Thymus (tissue), 11 donors: Measurements from ENCODE around the gene VPS13D. TPM values are rescaled to one million over a fixed set of nuclear protein-coding genes. Genes with fewer than 3 reads are reported as not detected.
"Not testable (repeated sequence)": the region's sequence is repeated elsewhere in the genome, so short reads cannot be mapped to it uniquely, and the experiment has no call there.

Experiments used
- DNase-seq, 9 donors: peaks; one replicate each; pipeline ENCODE4 v3.0.0-alpha.2; 2013; ENCODE audit warnings: low spot score in 9 of 9, low read depth in 6 of 9, missing footprints in 1 of 9
- H3K27ac ChIP-seq, 2 donors: one replicate each; pipeline ENCODE4 v1.5.1; 2013; ENCODE audit warnings: control low read depth in 1 of 2, low read depth in 1 of 2, low read length in 1 of 2, mild to moderate bottlenecking in 1 of 2, moderate library complexity in 1 of 2
- H3K27me3 ChIP-seq, 2 donors: one replicate each; pipeline ENCODE4 v1.5.1; 2013; ENCODE audit warnings: low read length in 1 of 2; ENCODE audit not compliant: control insufficient read depth in 2 of 2, insufficient read depth in 1 of 2
- H3K36me3 ChIP-seq, 2 donors: one replicate each; pipeline ENCODE4 v1.5.1; 2013; ENCODE audit warnings: low read length in 1 of 2, mild to moderate bottlenecking in 1 of 2, moderate library complexity in 1 of 2; ENCODE audit not compliant: control insufficient read depth in 2 of 2, insufficient read depth in 2 of 2
- H3K4me1 ChIP-seq, 2 donors: one replicate each; pipeline ENCODE4 v1.5.1; 2013; ENCODE audit warnings: low read length in 2 of 2; ENCODE audit not compliant: control insufficient read depth in 2 of 2, insufficient read depth in 2 of 2
- H3K4me3 ChIP-seq, 2 donors: one replicate each; pipeline ENCODE4 v1.5.1; 2013; ENCODE audit warnings: low read length in 2 of 2, control low read depth in 1 of 2, mild to moderate bottlenecking in 1 of 2
- H3K9me3 ChIP-seq, 2 donors: one replicate each; pipeline ENCODE4 v1.5.1; 2013; ENCODE audit warnings: low read length in 1 of 2, mild to moderate bottlenecking in 1 of 2; ENCODE audit not compliant: control insufficient read depth in 2 of 2, insufficient read depth in 1 of 2
- WGBS: extraction: QIAGEN DNeasy Blood & Tissue Kit; methylation state at CpG from one replicate; pipeline ENCODE4 v1.1.7; 2013; 5-methylcytosine and 5-hydroxymethylcytosine counted together
- polyA plus RNA-seq: library from polyadenylated mRNA; stranded (reverse); fragments of 200-250 nt; gene quantifications from one replicate; pipeline ENCODE4 v1.2.3, GENCODE V29; 2013
- total RNA-seq: library from RNA; stranded (reverse); fragments of 120-200 nt; gene quantifications from one replicate; pipeline ENCODE4 v1.2.4, GENCODE V29; 2013
- donor health status: healthy.

VPS13D gene
- total and polyA plus RNA-seq, 2 donors: 10.2 to 21.7 TPM

DNA sequence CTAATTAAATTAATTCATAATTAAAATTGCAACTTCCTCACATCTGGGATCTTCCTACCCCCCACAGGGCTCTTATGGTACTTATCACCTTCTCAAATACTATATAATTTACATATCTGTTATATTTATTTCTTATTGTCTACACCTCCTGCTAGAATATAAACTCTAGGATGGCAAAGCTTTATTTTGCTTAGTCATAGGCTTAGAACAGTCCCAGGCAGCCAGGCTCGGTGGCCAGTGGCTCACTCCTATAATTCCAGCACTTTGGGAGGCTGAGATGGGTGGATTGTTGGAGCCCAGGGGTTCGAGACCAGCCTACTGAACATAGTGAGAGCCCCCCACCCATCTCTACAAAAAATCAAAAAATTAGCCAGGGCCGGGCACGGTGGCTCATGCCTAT, 10.0 kb upstream of the VPS13D start:
- no peak overlapping the region for H3K27ac ChIP-seq
- 95% methylated on average over 4 of the region's 4 CpGs for WGBS
- no peaks in the 10 kb centered on the region for H3K4me1 ChIP-seq
- H3K4me3 ChIP-seq: no peak overlapping the region
- peaks cover 0 to 8% of the 10 kb centered on the region in 2 donors for H3K9me3 ChIP-seq
- no peaks in the 10 kb centered on the region for H3K27me3 ChIP-seq
- no peaks in the 10 kb centered on the region for H3K36me3 ChIP-seq
- no peak for DNase-seq

DNA sequence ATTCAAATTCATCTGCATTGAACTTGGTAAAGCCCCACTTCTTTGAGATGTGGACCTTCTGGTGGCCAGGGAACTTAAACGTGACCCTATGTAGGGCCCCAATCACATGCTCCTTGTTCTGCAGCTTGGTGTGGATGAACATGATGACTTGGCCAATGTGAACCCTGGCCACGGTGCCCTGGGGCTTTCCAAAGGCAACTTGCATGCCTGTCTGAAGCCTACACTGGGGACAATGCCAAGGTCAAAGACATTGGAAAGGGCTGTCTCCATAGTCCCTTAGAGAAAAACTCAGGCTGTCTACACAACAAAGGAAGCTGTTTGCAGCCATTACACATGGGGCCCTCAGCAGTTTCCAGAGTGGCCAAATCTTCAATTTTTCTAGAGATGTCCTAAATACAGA, 8.9 kb upstream of the VPS13D start:
- DNase-seq: no peak
- Histone ChIP-seq H3K36me3 (no peaks in the 10 kb centered on the region), H3K27me3 (no peaks in the 10 kb centered on the region), H3K27ac (no peak overlapping the region), H3K4me1 (no peaks in the 10 kb centered on the region), H3K9me3 (peaks cover 0 to 8% of the 10 kb centered on the region in 2 donors), H3K4me3 (no peak overlapping the region)
- WGBS: 91% methylated on average over 2 of the region's 2 CpGs

DNA sequence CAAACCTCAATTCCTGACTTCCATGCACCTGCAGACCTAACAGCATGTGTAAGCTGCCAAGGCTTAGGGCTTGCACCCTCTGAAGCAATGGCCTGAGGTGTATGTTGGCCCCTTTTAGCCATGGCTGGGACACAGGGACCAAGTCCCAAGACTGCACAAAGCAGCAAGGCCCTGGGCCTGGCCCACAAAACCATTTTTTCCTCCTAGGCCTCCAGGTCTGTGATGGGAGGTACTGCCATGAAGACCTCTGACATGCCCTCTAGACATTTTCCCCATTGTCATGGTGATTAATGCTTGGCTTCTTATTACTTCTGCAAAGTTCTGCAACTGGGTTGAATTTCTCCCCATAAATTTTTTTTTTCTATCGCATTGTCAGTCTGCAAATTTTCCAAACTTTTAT, 7.1 kb upstream of the VPS13D start:
- H3K4me3 ChIP-seq, H3K27me3 ChIP-seq, H3K4me1 ChIP-seq, DNase-seq, H3K36me3 ChIP-seq, H3K27ac ChIP-seq, H3K9me3 ChIP-seq: not testable (repeated sequence)
- WGBS: 100% methylated on average over 1 of the region's 1 CpG

- not testable (repeated sequence) for H3K4me3 ChIP-seq, DNase-seq, H3K27me3 ChIP-seq, H3K27ac ChIP-seq, H3K9me3 ChIP-seq, H3K4me1 ChIP-seq, H3K36me3 ChIP-seq
- 93% methylated on average over 6 of the region's 6 CpGs for WGBS
These were observed 5.7 kb upstream of the VPS13D start for GRCh38 chr1:12224092-12224491.

GRCh38 chr1:12228979-12229378, 851 bp upstream of the VPS13D start:
- Histone ChIP-seq H3K27me3 (peaks cover 0 to 3% of the 10 kb centered on the region in 2 donors), H3K4me1 (peaks cover 5 to 8% of the 10 kb centered on the region in 2 donors), H3K27ac (no peak overlapping the region), H3K36me3 (no peaks in the 10 kb centered on the region), H3K4me3 (no peak overlapping the region), H3K9me3 (no peaks in the 10 kb centered on the region)
- DNase-seq: no peak
- 97% methylated on average over 7 of the region's 7 CpGs for WGBS

DNA sequence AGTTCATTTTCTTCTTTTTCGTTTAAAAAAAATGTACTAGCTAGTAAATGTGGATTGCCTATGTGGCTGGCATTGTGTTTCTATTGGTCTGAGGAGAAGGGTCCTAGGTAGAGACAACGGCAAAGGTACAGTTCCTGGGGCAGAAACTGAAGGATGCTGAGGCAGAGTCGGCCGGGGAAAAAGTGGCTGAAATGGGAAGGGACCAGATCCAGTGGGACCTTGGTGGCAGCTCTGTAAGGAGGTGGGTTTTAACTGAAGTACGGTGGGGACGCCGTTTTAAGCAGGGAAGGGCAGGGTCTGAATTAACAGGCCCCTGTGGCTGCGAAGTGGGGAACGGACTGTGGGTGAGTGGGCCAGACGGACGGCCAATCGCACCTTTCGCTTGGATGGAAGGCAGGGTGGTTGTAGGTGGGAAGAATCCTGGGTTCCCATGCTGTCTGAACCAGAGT, 420 bp upstream of the VPS13D start:
- Histone ChIP-seq H3K27ac (no peak overlapping the region), H3K4me3 (no peak overlapping the region), H3K9me3 (no peaks in the 10 kb centered on the region), H3K27me3 (peaks cover 0 to 3% of the 10 kb centered on the region in 2 donors), H3K36me3 (no peaks in the 10 kb centered on the region), H3K4me1 (peaks cover 5 to 8% of the 10 kb centered on the region in 2 donors)
- no peak for DNase-seq
- 73% methylated on average over 13 of the region's 13 CpGs for WGBS

GRCh38 chr1:12230549-12231275, 882 bp downstream of the VPS13D start:
- Histone ChIP-seq H3K27me3 (peaks cover 0 to 3% of the 10 kb centered on the region in 2 donors), H3K4me3 (peak overlapping the region; percentile 89 to 99), H3K4me1 (peaks cover 5 to 8% of the 10 kb centered on the region in 2 donors), H3K9me3 (no peaks in the 10 kb centered on the region), H3K36me3 (peaks cover 3 to 5% of the 10 kb centered on the region in 2 donors), H3K27ac (peak overlapping the region in 1 of 2 donors; percentile 76)
- DNase-seq: peak in 2 of 9 donors; percentile 12 to 29
- WGBS: 4% methylated on average over 36 of the region's 36 CpGs

- H3K27me3 ChIP-seq: peaks cover 0 to 3% of the 10 kb centered on the region in 2 donors
- no peak overlapping the region for H3K27ac ChIP-seq
- peak overlapping the region; percentile 89 to 99 for H3K4me3 ChIP-seq
- peaks cover 5 to 8% of the 10 kb centered on the region in 2 donors for H3K4me1 ChIP-seq
- DNase-seq: no peak
- peaks cover 5 to 6% of the 10 kb centered on the region in 2 donors for H3K36me3 ChIP-seq
- WGBS: 85% methylated on average over 4 of the region's 4 CpGs
- no peaks in the 10 kb centered on the region for H3K9me3 ChIP-seq
These were observed 1.4 kb downstream of the VPS13D start for GRCh38 chr1:12231276-12231595.

DNA sequence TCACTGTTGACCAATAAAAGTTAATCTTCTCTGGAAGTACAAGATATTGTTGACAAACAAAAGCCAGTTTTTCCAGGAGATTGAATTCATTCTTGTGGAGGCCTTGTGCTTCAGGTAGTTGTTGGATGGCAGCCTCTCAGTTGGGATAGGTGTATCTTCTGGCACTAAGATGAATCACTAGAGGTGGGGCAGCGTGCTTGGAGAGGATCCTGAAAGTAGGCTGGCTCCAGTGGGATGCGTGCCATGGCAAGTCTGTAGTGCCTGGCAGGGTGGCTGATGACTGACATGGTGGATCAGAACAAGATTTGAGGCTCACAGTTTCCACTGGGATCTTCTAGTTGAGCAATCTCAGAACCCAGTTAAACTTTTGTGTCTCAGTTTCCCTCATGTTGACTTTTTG, 2.4 kb downstream of the VPS13D start:
- peaks cover 5 to 8% of the 10 kb centered on the region in 2 donors for H3K4me1 ChIP-seq
- peaks cover 5 to 6% of the 10 kb centered on the region in 2 donors for H3K36me3 ChIP-seq
- no peak overlapping the region for H3K4me3 ChIP-seq
- DNase-seq: no peak
- WGBS: 95% methylated on average over 2 of the region's 2 CpGs
- no peaks in the 10 kb centered on the region for H3K9me3 ChIP-seq
- H3K27ac ChIP-seq: no peak overlapping the region
- peaks cover 0 to 3% of the 10 kb centered on the region in 2 donors for H3K27me3 ChIP-seq
